NK-92 treated with Interleukin-12 subunit alpha and Interleukin-12 subunit beta, amount 100 ng/mL, for 24 hours (cell line): ENCODE data around the gene ZNF213.
"Not testable (repeated sequence)": the region's sequence is repeated elsewhere in the genome, so short reads cannot be mapped to it uniquely, and the experiment has no call there.

Experiments
- DNase-seq: peaks from one replicate; lab custom pipeline; 2025; lab: John Stamatoyannopoulos, UW

Gene ZNF213

GRCh38 chr16:3148256-3149192 is 13.7 kb downstream of the ZNF213 start:
- no peak for DNase-seq

DNA sequence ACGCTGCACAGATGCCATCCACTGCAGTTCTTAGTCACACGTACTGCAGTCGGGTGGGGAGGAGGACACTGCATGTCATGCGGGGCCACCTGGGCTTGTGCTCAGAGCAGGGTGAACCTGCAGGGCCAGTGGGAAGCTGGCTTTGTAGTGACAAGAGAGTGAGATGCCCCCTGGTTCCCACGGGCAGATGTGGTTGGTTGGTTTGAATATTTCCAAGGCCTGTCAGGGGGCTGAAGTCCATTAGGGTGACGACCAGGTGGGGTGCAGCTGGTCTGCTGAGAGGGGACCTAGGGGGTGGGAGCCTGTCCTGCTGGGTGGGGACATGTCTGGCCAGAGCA is 14.3 kb downstream of the ZNF213 start:
- DNase-seq = no peak

GRCh38 chr16:3149630-3150345 is 15.0 kb downstream of the ZNF213 start:
- no peak for DNase-seq

GRCh38 chr16:3150346-3151218 is 15.8 kb downstream of the ZNF213 start:
- peak; percentile 90 for DNase-seq

GRCh38 chr16:3152027-3152276 is 17.1 kb downstream of the ZNF213 start:
- no peak for DNase-seq

GRCh38 chr16:3152277-3152990 is 17.6 kb downstream of the ZNF213 start:
- DNase-seq = no peak

GRCh38 chr16:3152991-3153368 is 18.2 kb downstream of the ZNF213 start:
- DNase-seq = no peak

GRCh38 chr16:3155181-3155580 is 20.4 kb downstream of the ZNF213 start:
- DNase-seq = no peak

DNA sequence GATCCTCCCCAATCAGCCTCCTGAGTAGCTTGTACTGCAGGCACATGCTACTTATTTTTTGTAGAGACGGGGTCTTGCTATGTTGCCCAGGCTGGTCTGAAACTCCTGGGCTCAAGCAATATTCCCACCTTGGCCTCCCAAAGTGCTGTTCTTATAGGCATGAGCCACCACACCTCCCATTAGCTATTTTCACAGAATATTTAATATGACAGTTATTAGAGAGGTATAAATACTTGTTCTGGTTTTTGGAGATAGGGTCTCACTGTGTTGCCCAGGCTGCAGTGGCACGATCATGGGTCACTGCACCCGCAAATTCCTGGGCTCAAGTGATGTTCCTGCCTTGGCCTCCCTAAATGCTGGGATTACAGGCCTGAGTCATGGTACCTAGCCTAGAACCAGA is 21.1 kb downstream of the ZNF213 start:
- no peak for DNase-seq

GRCh38 chr16:3157229-3158025 is 22.6 kb downstream of the ZNF213 start:
- DNase-seq = no peak

DNA sequence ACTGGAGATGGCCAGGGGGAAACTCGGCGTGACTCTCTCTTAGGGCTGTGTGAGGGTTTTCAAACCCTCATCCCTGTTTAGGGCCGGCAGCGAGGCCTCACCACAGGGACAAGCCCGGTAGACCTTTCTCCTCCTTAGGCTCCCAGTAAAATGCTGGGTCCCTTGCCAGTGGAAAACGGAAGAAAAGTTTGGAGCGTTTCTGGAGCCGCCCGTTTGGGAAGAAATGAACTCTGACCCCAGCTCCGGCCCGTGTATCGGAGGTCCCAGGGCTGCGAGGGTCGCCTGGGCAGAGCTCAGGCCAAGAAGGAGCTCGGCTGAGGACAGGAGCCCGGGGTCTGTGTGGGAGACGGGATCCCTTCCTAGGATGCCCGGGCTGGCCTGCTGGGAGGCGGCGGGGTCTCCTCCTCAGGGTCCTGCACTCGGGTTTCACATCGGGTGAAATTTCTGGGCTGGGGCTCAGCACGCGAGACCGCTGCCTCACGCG is 23.2 kb downstream of the ZNF213 start:
- no peak for DNase-seq

DNA sequence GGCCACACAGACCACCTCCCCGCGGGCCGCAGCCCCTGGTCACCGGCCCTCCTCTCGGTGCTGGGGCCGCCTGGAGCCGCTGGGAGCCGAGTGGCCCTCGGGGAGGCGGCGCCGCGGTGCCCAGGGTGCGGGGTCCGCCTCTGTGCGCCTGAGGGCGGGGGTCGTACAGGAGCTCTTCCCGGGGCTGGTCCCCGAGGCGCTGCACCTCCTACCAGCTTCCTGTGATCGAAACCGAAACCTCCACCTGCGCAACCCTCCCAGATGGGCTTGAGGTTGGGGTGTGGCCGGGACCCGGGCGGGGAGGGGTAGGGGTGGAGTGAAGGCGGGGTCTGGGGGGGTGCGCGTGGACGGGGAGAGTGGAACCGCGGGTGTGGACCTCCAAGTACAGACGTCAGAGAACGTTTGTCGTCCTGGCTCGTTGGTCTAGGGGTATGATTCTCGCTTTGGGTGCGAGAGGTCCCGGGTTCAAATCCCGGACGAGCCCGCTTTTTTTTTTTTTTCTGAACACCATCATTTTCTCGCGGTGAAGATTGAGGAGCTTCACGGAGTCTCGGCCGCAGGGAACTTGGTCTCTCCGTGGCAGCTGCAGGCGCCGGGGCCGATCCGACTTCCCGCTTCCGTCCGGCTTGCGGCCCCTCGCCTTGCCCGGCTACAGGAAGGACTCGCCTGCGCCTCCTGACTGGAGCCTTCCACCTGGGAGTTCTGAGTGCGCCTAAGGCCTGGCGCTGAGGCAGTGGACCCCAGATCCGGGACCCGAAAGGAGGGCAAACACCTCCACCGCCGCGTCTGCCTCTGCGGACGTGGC is 23.9 kb downstream of the ZNF213 start:
- DNase-seq = peak; percentile 96

GRCh38 chr16:3161235-3162018 is 26.6 kb downstream of the ZNF213 start:
- no peak for DNase-seq

DNA sequence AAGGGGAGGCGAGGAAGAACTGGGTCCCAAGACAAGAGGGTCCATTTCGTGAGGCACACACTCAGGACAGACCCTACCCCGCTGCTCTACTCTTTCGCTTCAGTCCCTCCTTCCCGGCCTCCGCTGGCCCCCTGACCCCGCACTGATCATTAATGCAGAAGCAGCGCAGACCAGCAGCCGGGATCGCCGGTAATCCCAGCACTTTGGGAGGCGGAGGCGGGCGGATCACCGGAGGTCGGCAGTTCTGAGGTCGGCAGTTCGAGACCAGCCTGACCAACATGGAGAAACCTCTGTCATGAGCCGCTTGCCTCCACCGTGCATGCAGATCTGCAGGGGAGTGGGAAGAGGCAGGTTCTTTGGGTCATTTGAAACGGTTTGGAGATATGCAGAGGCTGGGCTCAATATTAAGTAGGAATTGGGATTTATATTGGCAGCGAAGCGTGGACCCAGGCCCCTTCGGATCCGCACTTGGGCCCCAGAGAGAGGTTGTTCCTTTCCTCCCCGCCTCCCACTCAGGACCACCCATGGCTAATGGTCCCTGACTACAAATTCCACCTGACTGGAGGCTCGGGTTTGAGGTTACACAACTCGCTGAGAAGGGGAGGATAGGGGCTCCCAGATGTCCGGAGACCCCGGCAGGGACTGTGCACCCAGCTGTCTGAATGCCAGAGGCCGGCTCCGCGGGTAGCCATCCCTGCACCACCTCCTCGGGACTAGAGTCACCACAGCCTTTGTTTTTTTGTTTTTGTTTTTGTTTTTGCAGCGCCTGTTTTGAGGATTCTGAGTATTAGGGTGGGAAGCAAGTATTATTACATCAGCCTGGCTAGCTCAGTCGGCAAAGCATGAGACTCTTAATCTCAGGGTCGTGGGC is 29.5 kb downstream of the ZNF213 start:
- DNase-seq = no peak

DNA sequence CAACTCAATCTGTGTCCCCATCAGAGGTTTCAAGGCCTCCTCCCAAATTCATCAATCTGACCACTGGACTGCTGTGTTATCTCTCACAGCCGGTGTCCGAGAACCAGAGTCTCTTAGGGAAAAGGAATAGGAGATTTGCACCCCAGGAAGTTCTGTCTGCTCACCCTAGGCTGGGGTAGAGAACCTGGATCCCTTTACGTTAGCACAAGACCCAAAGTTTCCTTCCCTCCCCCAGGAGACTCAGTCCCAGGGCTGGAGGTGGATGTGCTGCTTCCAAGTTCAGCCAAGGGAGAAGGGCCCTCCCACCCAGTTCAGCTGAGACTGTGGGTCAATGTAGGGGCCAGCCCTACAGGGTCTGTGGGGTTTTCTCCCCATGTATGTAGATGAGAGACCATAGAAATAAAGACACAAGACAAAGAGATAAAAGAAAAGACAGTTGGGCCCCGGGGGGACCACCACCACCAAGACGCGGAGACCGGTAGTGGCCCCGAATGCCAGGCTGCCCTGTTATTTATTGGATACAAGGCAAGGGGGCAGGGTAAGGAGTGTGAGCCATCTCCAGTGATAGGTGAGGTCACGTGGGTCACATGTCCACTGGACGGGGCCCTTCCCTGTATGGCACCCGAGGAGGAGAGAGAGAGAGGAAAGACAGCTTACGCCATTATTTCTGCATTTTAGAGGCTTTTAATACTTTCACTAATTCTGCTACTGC is 30.4 kb downstream of the ZNF213 start:
- DNase-seq = no peak

- no peak for DNase-seq
Observed at GRCh38 chr16:3166505-3166886, 31.7 kb downstream of the ZNF213 start.

DNA sequence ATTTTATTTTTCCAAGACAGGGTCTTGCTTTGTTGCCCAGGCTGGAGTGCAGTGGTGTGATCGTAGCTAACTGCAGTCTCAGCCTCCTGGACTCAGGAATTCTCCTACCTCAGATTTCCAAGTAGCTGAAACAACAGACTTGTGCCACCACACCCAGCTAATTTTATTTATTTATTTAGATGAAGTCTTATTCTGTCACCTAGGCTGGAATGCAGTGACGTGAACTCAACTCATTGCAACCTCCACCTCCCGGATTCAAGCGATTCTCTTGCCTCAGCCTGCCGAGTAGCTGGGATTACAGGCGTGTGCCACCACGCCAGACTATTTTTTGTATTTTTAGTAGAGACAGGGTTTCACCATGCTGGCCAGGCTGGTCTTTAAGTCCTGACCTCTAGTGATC is 33.9 kb downstream of the ZNF213 start:
- DNase-seq = not testable (repeated sequence)
